Lower leg skin (tissue), 3 donors: ENCODE measurements around the gene CD79A.

Experiments
- POLR2A ChIP-seq, 2 donors: fragments of 450-650 bp; IDR thresholded peaks; one replicate each; pipeline ENCODE4 v1.6.1; 2016 to 2017; ENCODE audit warnings: antibody characterized with exemption in 2 of 2, mild to moderate bottlenecking in 1 of 2, moderate library complexity in 1 of 2
- TF ChIP-seq, protein P1 (sequence below), 3 donors: fragments of 450-650 bp; IDR thresholded peaks; one replicate each; pipeline ENCODE4 v1.5.1; 2016; ENCODE audit warnings: antibody characterized with exemption in 3 of 3, mild to moderate bottlenecking in 3 of 3, moderate library complexity in 2 of 3

DNA sequence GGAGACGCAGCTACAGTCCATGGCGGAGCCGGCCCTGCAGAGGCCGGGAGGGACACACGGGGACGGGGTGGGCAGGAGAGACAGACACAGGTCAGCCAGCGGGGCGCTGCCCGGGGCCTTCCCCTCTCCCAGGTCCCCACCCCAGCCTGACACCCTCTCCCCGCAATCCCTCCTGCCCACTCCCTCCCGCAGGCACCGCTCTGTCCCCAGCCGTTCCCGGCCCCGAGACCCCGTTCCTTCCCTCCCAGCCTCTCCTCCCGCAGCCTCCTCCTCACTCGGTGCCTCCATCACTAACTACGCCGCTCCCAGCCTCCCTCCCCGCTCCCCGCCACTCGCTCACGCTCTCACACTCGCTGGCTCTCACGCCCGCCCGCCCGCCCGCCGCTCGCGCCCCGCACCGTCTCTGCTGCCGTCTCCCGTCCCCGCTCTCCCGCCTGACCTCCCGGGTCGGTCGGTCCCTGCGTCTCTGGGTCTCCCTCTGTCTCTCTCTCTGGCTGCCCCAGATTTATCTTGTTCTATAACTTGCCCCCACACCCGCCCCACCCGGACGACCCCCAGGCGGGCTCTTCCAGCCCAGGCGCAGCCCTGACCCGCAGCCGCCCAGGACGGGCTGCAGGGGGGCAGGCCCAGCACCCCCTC, 35.9 kb downstream of the CD79A start:
- TF ChIP-seq, protein P1, sequence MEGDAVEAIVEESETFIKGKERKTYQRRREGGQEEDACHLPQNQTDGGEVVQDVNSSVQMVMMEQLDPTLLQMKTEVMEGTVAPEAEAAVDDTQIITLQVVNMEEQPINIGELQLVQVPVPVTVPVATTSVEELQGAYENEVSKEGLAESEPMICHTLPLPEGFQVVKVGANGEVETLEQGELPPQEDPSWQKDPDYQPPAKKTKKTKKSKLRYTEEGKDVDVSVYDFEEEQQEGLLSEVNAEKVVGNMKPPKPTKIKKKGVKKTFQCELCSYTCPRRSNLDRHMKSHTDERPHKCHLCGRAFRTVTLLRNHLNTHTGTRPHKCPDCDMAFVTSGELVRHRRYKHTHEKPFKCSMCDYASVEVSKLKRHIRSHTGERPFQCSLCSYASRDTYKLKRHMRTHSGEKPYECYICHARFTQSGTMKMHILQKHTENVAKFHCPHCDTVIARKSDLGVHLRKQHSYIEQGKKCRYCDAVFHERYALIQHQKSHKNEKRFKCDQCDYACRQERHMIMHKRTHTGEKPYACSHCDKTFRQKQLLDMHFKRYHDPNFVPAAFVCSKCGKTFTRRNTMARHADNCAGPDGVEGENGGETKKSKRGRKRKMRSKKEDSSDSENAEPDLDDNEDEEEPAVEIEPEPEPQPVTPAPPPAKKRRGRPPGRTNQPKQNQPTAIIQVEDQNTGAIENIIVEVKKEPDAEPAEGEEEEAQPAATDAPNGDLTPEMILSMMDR (IDR thresholded peaks at IDR 0.05): no peak
- TF ChIP-seq POLR2A (IDR thresholded peaks at IDR 0.05): no peak
